Stomach (tissue), 4 donors: ENCODE data around the gene ACTA1.

Experiments used
- POLR2A ChIP-seq, 4 donors: fragments of 450-650 bp; IDR thresholded peaks; one replicate each; pipeline ENCODE4 v1.6.1; 2016; ENCODE audit warnings: antibody characterized with exemption in 4 of 4, control low read depth in 2 of 4, mild to moderate bottlenecking in 1 of 4, moderate library complexity in 1 of 4
- POLR2AphosphoS5 ChIP-seq, 3 donors: sonication (generic); formaldehyde crosslinking; IDR thresholded peaks; one replicate each; pipeline ENCODE4 v1.6.1; 2016; ENCODE audit warnings: antibody characterized with exemption in 3 of 3
- TF ChIP-seq, protein P1 (sequence below), 7 experiments: fragments of 450-650 bp in 4 of 7; fragments of 200-600 bp in 3 of 7; sonication (generic) in 3 of 7; IDR thresholded peaks; one replicate each; pipeline ENCODE4 v1.5.1; 2016 to 2019; ENCODE audit warnings: antibody characterized with exemption in 7 of 7, control low read depth in 2 of 7, mild to moderate bottlenecking in 1 of 7

DNA sequence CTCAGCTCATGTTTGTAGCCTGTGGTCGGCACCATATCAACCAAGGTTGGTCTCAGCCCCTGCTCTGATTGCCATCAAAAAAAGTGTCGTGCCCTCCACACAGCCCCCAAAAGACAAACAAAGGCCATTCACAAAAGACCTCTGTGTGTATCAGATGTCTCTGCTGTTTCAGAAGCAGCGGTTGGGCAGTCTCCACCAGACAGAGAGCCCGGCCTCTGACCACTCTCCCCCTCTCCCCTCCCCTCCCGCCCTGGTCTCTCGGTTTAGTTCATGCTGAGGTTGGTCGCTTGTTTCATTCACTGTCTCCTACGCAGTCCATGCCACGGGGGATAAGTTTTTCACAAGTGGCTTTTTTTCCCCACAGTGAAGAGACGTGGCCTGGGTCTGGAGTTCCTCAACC, 27.1 kb downstream of the ACTA1 start:
- TF ChIP-seq, protein P1, sequence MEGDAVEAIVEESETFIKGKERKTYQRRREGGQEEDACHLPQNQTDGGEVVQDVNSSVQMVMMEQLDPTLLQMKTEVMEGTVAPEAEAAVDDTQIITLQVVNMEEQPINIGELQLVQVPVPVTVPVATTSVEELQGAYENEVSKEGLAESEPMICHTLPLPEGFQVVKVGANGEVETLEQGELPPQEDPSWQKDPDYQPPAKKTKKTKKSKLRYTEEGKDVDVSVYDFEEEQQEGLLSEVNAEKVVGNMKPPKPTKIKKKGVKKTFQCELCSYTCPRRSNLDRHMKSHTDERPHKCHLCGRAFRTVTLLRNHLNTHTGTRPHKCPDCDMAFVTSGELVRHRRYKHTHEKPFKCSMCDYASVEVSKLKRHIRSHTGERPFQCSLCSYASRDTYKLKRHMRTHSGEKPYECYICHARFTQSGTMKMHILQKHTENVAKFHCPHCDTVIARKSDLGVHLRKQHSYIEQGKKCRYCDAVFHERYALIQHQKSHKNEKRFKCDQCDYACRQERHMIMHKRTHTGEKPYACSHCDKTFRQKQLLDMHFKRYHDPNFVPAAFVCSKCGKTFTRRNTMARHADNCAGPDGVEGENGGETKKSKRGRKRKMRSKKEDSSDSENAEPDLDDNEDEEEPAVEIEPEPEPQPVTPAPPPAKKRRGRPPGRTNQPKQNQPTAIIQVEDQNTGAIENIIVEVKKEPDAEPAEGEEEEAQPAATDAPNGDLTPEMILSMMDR (IDR thresholded peaks at IDR 0.05): no peak
- TF ChIP-seq POLR2AphosphoS5 (IDR thresholded peaks at IDR 0.05) (no peak), POLR2A (IDR thresholded peaks at IDR 0.05) (no peak)
